Activated CD4-positive, CD25-positive, alpha-beta regulatory T cell treated with anti-CD3 and anti-CD28 coated beads, Interleukin-2, amount 50 U/mL, for 72 hours (primary cell): Measurements from ENCODE around the gene GPR18.

Source experiments
- DNase-seq: peaks from one replicate; pipeline ENCODE4 v3.0.0; 2021

Gene GPR18

DNA sequence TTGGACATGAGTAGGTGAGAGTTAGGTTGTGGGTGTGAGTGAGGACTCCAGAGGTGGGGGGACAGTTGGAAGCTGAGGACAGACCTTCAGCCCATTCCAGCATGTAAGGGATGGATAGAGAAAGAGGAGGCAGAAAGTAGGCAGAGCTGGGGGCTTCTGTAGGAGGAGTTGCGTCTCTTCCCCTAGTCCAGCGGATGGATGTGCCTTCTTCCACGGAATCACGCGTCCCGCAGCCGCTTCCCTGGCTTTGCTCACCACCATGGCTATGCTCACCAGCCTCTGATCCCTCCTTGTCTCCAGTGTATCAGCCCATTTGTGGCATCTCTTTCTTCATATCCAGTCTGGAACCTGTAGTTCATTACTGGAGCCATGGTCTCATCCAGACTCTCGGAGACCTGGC, 52.0 kb downstream of the GPR18 start:
- no peak for DNase-seq

GRCh38 chr13:99205621-99206220, 52.5 kb downstream of the GPR18 start:
- no peak for DNase-seq
